ENCODE data around the gene TNFAIP8L1.

DNA sequence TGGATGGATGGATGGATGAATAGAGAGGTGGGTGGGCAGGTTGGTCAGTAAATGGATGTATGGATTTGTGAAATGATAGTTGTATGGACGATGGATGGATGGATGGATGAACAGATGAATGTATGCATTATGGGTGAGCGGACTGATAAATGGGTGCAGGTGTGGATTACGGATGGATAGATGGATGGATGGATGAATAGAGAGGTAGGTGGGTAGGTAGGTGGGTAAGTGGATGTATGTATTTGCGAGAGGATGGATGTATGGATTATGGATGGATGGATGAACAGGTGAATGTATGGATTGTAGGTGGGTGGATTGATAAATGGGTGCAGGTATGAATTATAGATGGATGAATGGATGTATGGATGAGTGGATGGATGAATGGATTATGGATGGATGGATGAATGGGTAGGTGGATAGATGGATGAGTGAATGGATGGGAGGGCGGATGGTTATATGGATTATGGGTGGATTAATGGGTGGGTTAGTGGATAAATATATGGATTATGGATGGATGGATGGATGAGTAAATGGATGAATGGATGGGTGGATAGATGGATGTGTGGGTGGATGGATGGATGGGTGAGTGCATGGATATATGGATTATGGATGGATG is 37.0 kb upstream of the TNFAIP8L1 start:
- TF ChIP-seq, protein P1, sequence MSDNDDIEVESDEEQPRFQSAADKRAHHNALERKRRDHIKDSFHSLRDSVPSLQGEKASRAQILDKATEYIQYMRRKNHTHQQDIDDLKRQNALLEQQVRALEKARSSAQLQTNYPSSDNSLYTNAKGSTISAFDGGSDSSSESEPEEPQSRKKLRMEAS (IDR thresholded peaks at IDR 0.05; ENCODE audit: low read depth, low read length), result no peak
- no peak for TF ChIP-seq POLR2A (IDR thresholded peaks at IDR 0.05; ENCODE audit: extremely low read depth, insufficient read length)
